Esophagus mucosa (tissue), 1 donor: ENCODE results near the gene RNASEH2B. TPM values are rescaled to one million over a fixed set of nuclear protein-coding genes. Genes with fewer than 3 reads are reported as not detected.

Experiments used
- ATAC-seq: fragments of 200-7000 bp; cut with Tn5 transposase; one replicate; pipeline ENCODE4 v1.9.1; 2020
- total RNA-seq: library from RNA; stranded (reverse); gene quantifications from one replicate; pipeline ENCODE4 v1.2.4, GENCODE V29; 2023
- donor health status: DM: yes; HTN: yes; CAD: no.

Gene RNASEH2B
- total RNA-seq, 1 donor from 2014 or later: 19.2 TPM

- ATAC-seq: no peak
Measured at GRCh38 chr13:51000061-51000460, 90.5 kb downstream of the RNASEH2B start.

DNA sequence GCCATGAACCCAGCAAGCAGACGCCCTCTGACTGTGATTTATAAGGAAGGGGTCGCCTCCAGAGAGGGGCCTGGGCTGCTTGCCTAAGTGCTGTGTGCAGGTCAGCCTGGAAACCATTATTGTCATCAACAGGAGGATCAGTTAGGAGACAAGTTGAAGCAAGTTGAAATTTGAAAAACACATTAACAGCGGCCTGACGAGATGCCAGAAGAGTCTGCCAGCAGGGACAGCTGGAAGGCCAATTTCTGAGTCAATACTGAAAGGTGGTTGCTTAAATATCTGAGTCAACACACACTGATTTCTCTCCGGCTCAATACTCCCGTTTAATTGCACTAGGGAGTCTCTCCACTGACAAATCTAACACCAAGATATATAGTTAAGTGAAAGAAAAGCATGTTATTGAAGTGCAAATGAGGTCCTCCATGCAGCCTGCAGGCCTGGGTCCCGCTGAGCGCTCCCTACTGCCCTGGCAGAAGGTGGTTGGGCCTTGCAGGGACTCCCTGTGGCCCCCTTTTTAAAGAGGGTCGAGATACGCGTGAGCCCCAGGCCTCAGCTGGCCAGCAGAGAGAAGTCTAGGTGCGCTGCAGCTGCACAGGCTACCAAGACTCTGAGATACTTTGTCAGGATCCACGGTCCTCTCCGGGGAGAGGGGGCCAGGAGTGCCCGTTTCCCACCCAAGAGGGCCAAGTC, 91.1 kb downstream of the RNASEH2B start:
- peak; percentile 86 for ATAC-seq

GRCh38 chr13:51001335-51001734, 91.7 kb downstream of the RNASEH2B start:
- ATAC-seq: no peak

GRCh38 chr13:51002736-51003135, 93.1 kb downstream of the RNASEH2B start:
- ATAC-seq: no peak

DNA sequence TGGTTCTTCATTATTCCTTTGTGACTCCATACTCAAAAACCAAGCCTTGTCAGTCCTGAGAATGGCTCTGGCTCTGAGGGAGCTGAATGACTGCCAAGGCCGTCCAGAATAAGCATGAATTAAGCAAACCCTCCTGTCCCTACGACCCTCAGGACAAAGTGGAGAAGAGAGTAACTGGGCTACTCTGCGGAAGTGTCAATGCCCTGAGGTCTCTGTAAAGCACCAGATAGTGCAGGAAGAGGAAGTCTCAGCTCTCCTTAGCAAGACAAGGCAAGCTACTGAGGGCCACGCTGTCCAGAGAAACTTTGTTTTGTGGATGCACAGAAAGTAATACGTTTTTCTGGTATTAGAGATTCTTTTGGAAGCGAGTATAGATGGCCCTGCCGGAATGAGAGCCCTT, 94.1 kb downstream of the RNASEH2B start:
- ATAC-seq: no peak

GRCh38 chr13:51004111-51004865, 94.7 kb downstream of the RNASEH2B start:
- no peak for ATAC-seq

DNA sequence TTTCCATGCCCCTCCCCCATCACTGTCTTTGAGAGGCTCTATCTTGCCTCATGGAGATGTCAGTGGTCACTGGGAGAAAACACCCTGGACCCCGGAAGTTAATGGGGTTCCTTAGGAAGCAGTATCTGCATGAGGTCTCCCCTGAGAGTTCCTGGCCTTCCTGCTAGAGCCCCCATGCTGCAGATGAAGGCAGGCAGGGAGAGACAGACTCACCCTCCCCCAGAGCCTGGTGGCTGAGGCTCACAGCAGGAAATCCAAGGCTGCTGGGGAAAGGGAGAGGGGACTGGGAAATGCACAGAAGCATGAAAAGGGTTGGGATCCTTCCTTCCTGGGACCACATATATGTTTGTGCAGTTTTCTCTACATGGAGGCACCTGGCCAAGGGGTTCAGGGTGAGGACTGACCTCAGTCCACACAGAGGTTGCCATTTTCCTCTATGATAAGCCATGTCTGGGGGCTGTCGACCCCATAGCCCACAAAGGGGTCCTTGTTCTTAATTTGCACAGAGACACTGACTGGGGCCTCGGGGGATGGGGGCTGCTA, 95.4 kb downstream of the RNASEH2B start:
- no peak for ATAC-seq

DNA sequence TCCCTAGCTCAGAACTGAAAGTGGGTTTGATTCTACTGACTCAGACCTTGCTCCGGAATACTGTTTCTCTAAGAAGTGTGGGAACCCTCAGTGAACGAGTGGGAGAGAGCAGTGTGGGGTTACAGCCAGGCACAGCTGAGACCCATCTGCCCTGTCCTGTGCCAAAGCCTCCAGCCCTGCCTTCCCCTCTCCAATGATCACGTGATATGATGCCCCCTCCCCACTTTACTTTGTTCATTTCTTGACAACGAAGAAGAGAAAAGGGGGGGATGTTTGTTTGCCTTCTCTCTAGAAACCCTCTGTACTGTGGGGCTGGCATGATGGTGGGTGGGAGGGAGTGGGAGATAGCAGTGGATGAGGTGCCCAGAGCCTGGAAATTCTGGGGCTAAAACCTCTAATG, 96.0 kb downstream of the RNASEH2B start:
- ATAC-seq: no peak

Other genes with a start within 250 kb of the RNASEH2B start
- gene DLEU7, start 66.1 kb upstream of the RNASEH2B start, total RNA-seq: not detected
- gene C13orf42, start 201.5 kb downstream of the RNASEH2B start, total RNA-seq: not detected